Gastrocnemius medialis (tissue), 4 donors: ENCODE results near the gene NDUFB3. TPM values are rescaled to one million over a fixed set of nuclear protein-coding genes. Genes with fewer than 3 reads are reported as not detected.
"Not testable (repeated sequence)": the region's sequence is repeated elsewhere in the genome, so short reads cannot be mapped to it uniquely, and the experiment has no call there.

Experiments
- ATAC-seq, 2 donors: fragments of 150-250 bp; one replicate each; pipeline ENCODE4 v1.9.1; 2016
- DNase-seq, 2 donors: peaks; one replicate each; pipeline ENCODE4 v3.0.0-alpha.2; 2019
- H3K27ac ChIP-seq, 4 donors: fragments of 200-600 bp; sonication (generic); 1 replicate in 1 of 4; 2 replicates in 3 of 4; pipeline ENCODE4 v1.5.1; 2016 to 2018; ENCODE audit warnings: mild to moderate bottlenecking in 2 of 4, moderate library complexity in 1 of 4
- H3K27me3 ChIP-seq, 3 donors: fragments of 200-600 bp; sonication (generic) in 2 of 3; 1 replicate in 1 of 3; 2 replicates in 2 of 3; pipeline versions ENCODE4 v1.5.1 to v1.6.0; 2016 to 2019; ENCODE audit warnings: mild to moderate bottlenecking in 1 of 3, moderate library complexity in 1 of 3
- H3K36me3 ChIP-seq, 2 donors: fragments of 200-600 bp; sonication (generic) in 1 of 2; one replicate each; pipeline ENCODE4 v1.5.1; 2017 to 2018
- H3K4me1 ChIP-seq, 2 donors: fragments of 200-600 bp; sonication (generic) in 1 of 2; one replicate each; pipeline ENCODE4 v1.5.1; 2016 to 2017; ENCODE audit warnings: mild to moderate bottlenecking in 2 of 2
- H3K4me3 ChIP-seq, 4 donors: fragments of 200-600 bp; sonication (generic) in 3 of 4; 1 replicate in 1 of 4; 2 replicates in 3 of 4; pipeline ENCODE4 v1.5.1; 2016 to 2019; ENCODE audit warnings: mild to moderate bottlenecking in 2 of 4
- H3K9me3 ChIP-seq, 3 donors: fragments of 200-600 bp; sonication (generic) in 2 of 3; 1 replicate in 1 of 3; 2 replicates in 2 of 3; pipeline ENCODE4 v1.5.1; 2016 to 2019
- POLR2A ChIP-seq, 2 donors: fragments of 450-650 bp; IDR thresholded peaks; one replicate each; pipeline ENCODE4 v1.6.1; 2017; ENCODE audit warnings: antibody characterized with exemption in 2 of 2, mild to moderate bottlenecking in 2 of 2, moderate library complexity in 2 of 2
- in situ Hi-C, 4 donors: fragments of 200-750 bp; cut with MboI; loops; one replicate each; pipeline versions ENCODE4 v1.15.0 to v1.8.0; 2017; ENCODE audit warnings: low sequenced_read_pairs in 4 of 4
- intact Hi-C: fragments of 100-400 bp; cut with DNase I; formaldehyde crosslinking; loops from one replicate; pipeline ENCODE4 v1.15.1; 2023; ENCODE audit warnings: low total_unique reads
- total RNA-seq, 4 donors: library from RNA; depleted of rRNA; stranded (reverse); fragments of >200 nt; gene quantifications; one replicate each; pipeline versions ENCODE4 v1.1.0 to v1.2.3, GENCODE V29; 2016
- TF ChIP-seq, protein P1 (sequence below), 5 experiments: fragments of 450-650 bp in 3 of 5; fragments of 200-600 bp in 2 of 5; sonication (generic) in 2 of 5; IDR thresholded peaks in 4 of 5; conservative IDR thresholded peaks in 1 of 5; 1 replicate in 4 of 5; 2 replicates in 1 of 5; pipeline ENCODE4 v1.5.1; 2016 to 2019; ENCODE audit warnings: antibody characterized with exemption in 5 of 5, mild to moderate bottlenecking in 3 of 5, moderate library complexity in 3 of 5

The NDUFB3 gene
- total RNA-seq, 4 donors from 2014 or later, result 107 to 146 (median 135) TPM

DNA sequence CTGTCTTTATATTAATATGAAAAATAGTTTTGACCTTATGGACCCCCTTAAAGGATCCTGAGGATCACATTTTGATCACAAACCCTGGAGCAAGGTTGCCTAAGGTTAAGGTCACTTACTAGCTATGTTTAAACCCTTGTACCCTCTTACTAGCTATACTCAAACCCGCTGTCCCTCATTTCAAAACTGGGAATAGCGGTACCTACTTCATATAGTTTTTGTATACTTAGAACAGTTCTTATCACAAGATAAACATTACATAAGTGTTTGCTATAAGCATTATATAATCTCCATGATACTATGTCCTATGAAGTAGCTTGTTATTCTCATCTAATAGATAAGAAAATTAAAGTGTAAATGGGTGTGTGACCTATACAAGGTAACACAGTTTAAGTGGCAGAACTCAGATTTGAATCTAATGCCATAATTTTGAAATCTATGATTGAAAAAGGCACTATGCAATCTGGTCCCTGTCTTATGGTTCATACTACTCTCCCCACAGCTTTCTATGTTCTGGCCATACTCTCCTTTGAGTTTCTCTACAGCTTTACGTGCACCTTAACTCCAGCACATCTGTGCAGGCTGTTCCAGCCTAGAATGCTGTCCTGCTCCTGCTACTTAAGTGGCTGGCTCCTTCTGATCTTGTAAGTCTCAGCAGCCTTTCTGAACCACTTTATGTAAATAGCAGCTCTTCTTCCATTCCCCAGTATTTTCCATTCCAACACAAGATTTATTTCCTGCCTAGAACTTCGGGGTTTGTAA is 30.8 kb upstream of the NDUFB3 start:
- H3K27ac ChIP-seq, result peak overlapping the region in 2 of 4 donors; percentile 10 to 30
- H3K9me3 ChIP-seq, result no peaks in the 10 kb centered on the region
- no peaks in the 10 kb centered on the region for H3K36me3 ChIP-seq
- H3K4me3 ChIP-seq, result no peak overlapping the region
- peaks cover 8 to 16% of the 10 kb centered on the region in 2 donors for H3K4me1 ChIP-seq
- intact Hi-C loops (no loop called here), in situ Hi-C loops (no loop called here)
- ATAC-seq, result no peak
- TF ChIP-seq, protein P1, sequence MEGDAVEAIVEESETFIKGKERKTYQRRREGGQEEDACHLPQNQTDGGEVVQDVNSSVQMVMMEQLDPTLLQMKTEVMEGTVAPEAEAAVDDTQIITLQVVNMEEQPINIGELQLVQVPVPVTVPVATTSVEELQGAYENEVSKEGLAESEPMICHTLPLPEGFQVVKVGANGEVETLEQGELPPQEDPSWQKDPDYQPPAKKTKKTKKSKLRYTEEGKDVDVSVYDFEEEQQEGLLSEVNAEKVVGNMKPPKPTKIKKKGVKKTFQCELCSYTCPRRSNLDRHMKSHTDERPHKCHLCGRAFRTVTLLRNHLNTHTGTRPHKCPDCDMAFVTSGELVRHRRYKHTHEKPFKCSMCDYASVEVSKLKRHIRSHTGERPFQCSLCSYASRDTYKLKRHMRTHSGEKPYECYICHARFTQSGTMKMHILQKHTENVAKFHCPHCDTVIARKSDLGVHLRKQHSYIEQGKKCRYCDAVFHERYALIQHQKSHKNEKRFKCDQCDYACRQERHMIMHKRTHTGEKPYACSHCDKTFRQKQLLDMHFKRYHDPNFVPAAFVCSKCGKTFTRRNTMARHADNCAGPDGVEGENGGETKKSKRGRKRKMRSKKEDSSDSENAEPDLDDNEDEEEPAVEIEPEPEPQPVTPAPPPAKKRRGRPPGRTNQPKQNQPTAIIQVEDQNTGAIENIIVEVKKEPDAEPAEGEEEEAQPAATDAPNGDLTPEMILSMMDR (IDR thresholded peaks at IDR 0.05 in 4 of 5, conservative IDR thresholded peaks at IDR 0.05 in 1 of 5), result no peak
- no peak for TF ChIP-seq POLR2A (IDR thresholded peaks at IDR 0.05)
- no peaks in the 10 kb centered on the region for H3K27me3 ChIP-seq
- DNase-seq, result no peak

DNA sequence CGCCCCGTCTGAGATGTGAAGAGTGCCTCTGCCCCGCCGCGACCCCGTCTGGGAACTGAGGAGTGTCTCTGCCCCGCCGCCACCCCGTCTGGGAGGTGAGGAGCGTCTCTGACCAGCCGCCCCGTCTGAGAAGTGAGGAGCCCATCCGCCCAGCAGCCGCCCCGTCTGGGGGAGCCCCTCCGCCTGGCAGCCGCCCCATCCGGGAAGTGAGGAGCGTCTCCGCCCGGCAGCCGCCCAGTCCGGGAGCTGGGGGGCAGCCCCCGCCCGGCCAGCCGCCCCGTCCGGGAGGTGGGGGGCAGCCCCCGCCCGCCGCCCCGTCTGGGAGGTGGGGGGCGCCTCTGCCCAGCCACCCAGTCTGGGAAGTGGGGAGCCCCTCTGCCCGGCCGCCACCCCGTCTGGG is 29.4 kb upstream of the NDUFB3 start:
- DNase-seq, H3K9me3 ChIP-seq, in situ Hi-C loops, H3K36me3 ChIP-seq, H3K27me3 ChIP-seq, ATAC-seq, H3K4me3 ChIP-seq, intact Hi-C loops, H3K27ac ChIP-seq: not testable (repeated sequence)
- H3K4me1 ChIP-seq, result peaks cover 18 to 20% of the 10 kb centered on the region in 2 donors

DNA sequence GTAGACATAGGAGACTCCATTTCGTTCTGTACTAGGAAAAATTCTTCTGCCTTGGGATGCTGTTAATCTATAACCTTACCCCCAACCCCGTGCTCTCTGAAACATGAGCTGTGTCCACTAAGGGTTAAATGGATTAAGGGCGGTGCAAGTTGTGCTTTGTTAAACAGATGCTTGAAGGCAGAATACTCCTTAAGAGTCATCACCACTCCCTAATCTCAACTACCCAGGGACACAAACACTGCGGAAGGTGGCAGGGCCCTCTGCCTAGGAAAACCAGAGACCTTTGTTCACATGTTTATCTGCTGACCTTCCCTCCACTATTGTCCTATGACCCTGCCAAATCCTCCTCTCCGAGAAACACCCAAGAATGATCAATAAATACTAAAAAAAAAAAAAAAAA is 28.8 kb upstream of the NDUFB3 start:
- DNase-seq, H3K27me3 ChIP-seq, ATAC-seq, in situ Hi-C loops, H3K36me3 ChIP-seq, H3K27ac ChIP-seq, H3K9me3 ChIP-seq, intact Hi-C loops, H3K4me3 ChIP-seq: not testable (repeated sequence)
- peaks cover 18 to 20% of the 10 kb centered on the region in 2 donors for H3K4me1 ChIP-seq

DNA sequence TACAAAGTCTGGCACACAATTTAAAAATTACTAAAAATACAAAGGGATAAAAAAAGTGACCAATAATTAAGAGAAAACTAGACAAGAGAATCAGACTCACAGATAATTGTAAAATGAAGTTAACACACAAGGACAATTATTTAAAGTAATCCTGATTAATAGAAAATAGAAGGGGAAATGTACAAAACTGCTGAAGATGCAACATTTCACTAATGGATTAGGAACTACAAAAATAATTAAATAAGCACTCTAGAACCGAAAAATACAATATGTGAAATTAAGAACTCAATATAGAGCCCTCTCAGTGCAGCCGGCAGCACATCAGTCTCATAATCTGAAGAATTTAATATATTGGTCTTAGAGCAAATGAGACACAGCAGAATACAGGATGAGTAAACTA is 24.9 kb upstream of the NDUFB3 start:
- Histone ChIP-seq H3K27ac (no peak overlapping the region), H3K4me3 (no peak overlapping the region), H3K9me3 (no peaks in the 10 kb centered on the region), H3K36me3 (no peaks in the 10 kb centered on the region), H3K27me3 (no peaks in the 10 kb centered on the region), H3K4me1 (peaks cover 4 to 10% of the 10 kb centered on the region in 2 donors)
- intact Hi-C loops, result no loop called here
- ATAC-seq (no peak), DNase-seq (no peak)
- no peak for TF ChIP-seq POLR2A (IDR thresholded peaks at IDR 0.05)
- TF ChIP-seq, protein P1 (IDR thresholded peaks at IDR 0.05 in 4 of 5, conservative IDR thresholded peaks at IDR 0.05 in 1 of 5), result no peak
- in situ Hi-C loops, result no loop called here

DNA sequence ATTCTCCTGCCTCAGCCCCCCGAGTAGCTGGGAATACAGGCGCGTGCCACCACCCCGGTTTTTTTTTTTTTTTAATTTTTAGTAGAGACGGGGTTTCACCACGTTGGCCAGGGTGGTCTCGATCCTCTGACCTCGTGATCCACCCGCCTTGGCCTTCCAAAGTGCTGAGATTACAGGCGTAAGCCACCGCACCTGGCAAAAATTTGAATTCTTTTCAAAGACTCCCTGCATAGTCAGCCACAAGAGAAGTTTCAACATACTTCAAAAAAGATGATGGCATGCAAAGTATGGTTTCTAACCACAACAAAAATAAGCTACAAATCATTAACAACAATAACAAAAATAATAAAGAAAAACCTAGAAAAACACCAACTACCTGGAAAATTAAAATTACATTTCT is 22.3 kb upstream of the NDUFB3 start:
- intact Hi-C loops, result no loop called here
- Histone ChIP-seq H3K27ac (no peak overlapping the region), H3K4me1 (peaks cover 4 to 10% of the 10 kb centered on the region in 2 donors), H3K4me3 (no peak overlapping the region), H3K9me3 (no peaks in the 10 kb centered on the region), H3K36me3 (no peaks in the 10 kb centered on the region), H3K27me3 (no peaks in the 10 kb centered on the region)
- no peak for DNase-seq
- TF ChIP-seq POLR2A (IDR thresholded peaks at IDR 0.05), result no peak
- TF ChIP-seq, protein P1 (IDR thresholded peaks at IDR 0.05 in 4 of 5, conservative IDR thresholded peaks at IDR 0.05 in 1 of 5), result no peak
- no peak for ATAC-seq
- in situ Hi-C loops, result no loop called here
